Measurements from ENCODE around the gene BOD1L1. TPM values are rescaled to one million over a fixed set of nuclear protein-coding genes. Genes with fewer than 3 reads are reported as not detected.

The BOD1L1 gene
- total RNA-seq, 2 donors from 2014 or later, result 16.2 to 20.0 TPM

GRCh38 chr4:13601048-13601447 lies 26.5 kb downstream of the BOD1L1 start:
- DNase-seq (ENCODE audit: low spot score), result no peak

GRCh38 chr4:13599159-13599558 lies 28.4 kb downstream of the BOD1L1 start:
- no peaks in the 10 kb centered on the region for H3K4me1 ChIP-seq
- no peak overlapping the region for H3K27ac ChIP-seq
- TF ChIP-seq CTCF (IDR thresholded peaks at IDR 0.05), result no peak
- no peaks in the 10 kb centered on the region for H3K27me3 ChIP-seq
- DNase-seq (ENCODE audit: low spot score), result no peak
- no peaks in the 10 kb centered on the region for H3K9me3 ChIP-seq
- no peak overlapping the region for H3K4me3 ChIP-seq
- peaks cover 78% of the 10 kb centered on the region for H3K36me3 ChIP-seq

More at GRCh38 chr4:13601048-13601447, 26.5 kb downstream of the BOD1L1 start:
- TF ChIP-seq CTCF (IDR thresholded peaks at IDR 0.05), result no peak
- Histone ChIP-seq H3K36me3 (peaks cover 79% of the 10 kb centered on the region), H3K4me3 (no peak overlapping the region), H3K4me1 (no peaks in the 10 kb centered on the region), H3K27me3 (no peaks in the 10 kb centered on the region), H3K27ac (no peak overlapping the region), H3K9me3 (no peaks in the 10 kb centered on the region)

- Histone ChIP-seq H3K36me3 (peaks cover 78% of the 10 kb centered on the region), H3K4me1 (no peaks in the 10 kb centered on the region), H3K27ac (no peak overlapping the region), H3K27me3 (no peaks in the 10 kb centered on the region), H3K4me3 (no peak overlapping the region), H3K9me3 (no peaks in the 10 kb centered on the region)
- TF ChIP-seq CTCF (IDR thresholded peaks at IDR 0.05), result no peak
- no peak for DNase-seq (ENCODE audit: low spot score)
Observed at GRCh38 chr4:13597604-13598003, 29.9 kb downstream of the BOD1L1 start.

GRCh38 chr4:13597141-13597540 lies 30.4 kb downstream of the BOD1L1 start:
- H3K36me3 ChIP-seq, result peaks cover 76% of the 10 kb centered on the region
- no peak overlapping the region for H3K4me3 ChIP-seq
- no peaks in the 10 kb centered on the region for H3K9me3 ChIP-seq
- H3K27me3 ChIP-seq, result no peaks in the 10 kb centered on the region
- no peak overlapping the region for H3K27ac ChIP-seq
- DNase-seq (ENCODE audit: low spot score), result no peak
- H3K4me1 ChIP-seq, result no peaks in the 10 kb centered on the region
- TF ChIP-seq CTCF (IDR thresholded peaks at IDR 0.05), result no peak

GRCh38 chr4:13592220-13592619 lies 35.3 kb downstream of the BOD1L1 start:
- Histone ChIP-seq H3K9me3 (no peaks in the 10 kb centered on the region), H3K27ac (no peak overlapping the region), H3K4me3 (no peak overlapping the region), H3K4me1 (no peaks in the 10 kb centered on the region), H3K27me3 (no peaks in the 10 kb centered on the region), H3K36me3 (peaks cover 89% of the 10 kb centered on the region)
- no peak for TF ChIP-seq CTCF (IDR thresholded peaks at IDR 0.05)
- no peak for DNase-seq (ENCODE audit: low spot score)

GRCh38 chr4:13590766-13591165 lies 36.8 kb downstream of the BOD1L1 start:
- no peak for DNase-seq (ENCODE audit: low spot score)
- Histone ChIP-seq H3K27ac (no peak overlapping the region), H3K4me1 (no peaks in the 10 kb centered on the region), H3K27me3 (no peaks in the 10 kb centered on the region), H3K4me3 (no peak overlapping the region), H3K36me3 (peaks cover 91% of the 10 kb centered on the region), H3K9me3 (no peaks in the 10 kb centered on the region)
- no peak for TF ChIP-seq CTCF (IDR thresholded peaks at IDR 0.05)

All from right atrium auricular region (tissue), 2 donors.